ENCODE data around the gene PSME3IP1.
"Not testable (repeated sequence)": the region's sequence is repeated elsewhere in the genome, so short reads cannot be mapped to it uniquely, and the experiment has no call there.

The PSME3IP1 gene

DNA sequence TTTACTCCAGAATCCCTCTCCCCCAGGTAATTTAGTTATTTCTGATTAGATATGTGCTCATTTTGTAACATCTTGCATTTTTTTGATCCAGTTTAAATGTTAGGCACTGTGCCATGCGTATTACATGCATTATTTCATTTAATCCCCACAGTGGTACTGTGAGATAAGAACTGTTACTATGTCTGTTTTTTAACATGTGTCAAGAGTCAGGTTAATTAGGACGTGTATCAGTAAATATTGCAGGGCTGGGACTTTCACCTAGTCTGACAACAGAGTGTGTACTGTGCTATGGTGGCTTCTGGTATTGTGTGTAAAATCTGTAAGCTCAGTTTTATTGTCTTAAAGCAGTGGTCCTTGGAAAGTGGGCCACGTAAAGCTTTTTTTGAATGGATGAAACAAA, 10.9 kb upstream of the PSME3IP1 start:
- no peak for DNase-seq (ENCODE audit: low read depth)

DNA sequence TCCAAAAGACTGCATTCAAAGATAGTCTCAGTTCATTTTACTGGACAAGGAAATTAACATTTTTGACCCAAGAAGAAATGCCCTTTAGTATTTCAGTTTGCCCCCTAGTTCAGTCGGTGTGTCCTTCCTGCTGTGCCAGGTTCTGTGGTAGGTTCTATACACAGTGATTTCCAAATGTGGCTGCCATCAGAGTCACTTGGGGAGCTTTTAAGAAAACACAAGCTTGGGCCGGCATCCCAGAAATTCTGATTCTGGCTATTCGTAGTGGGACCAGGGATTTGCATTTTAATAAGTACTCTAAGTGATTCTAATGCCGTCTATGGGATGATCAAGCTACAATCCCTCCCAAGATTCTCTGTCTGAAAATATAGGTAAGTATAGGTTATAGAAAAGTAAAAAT, 10.4 kb upstream of the PSME3IP1 start:
- no peak for DNase-seq (ENCODE audit: low read depth)

DNA sequence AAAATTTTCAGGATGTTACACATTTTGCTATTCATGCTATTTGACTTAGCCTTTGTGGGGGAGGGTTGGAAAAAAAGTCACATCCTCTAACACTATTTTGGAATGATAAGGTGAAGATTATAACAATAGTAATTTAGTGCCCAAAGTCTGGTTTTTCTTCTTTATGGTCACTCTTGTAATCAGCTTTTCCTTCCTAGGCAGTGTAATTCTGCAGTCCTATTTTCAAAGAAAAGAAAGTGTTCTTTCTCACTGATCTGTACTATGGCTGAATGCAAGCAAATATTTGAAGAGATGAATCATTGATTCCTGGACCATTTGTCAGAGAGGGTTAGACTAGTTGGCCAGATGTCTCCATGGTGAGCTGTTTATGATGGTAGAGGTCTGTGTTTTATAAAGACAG, 8.7 kb upstream of the PSME3IP1 start:
- DNase-seq (ENCODE audit: low read depth) = no peak

DNA sequence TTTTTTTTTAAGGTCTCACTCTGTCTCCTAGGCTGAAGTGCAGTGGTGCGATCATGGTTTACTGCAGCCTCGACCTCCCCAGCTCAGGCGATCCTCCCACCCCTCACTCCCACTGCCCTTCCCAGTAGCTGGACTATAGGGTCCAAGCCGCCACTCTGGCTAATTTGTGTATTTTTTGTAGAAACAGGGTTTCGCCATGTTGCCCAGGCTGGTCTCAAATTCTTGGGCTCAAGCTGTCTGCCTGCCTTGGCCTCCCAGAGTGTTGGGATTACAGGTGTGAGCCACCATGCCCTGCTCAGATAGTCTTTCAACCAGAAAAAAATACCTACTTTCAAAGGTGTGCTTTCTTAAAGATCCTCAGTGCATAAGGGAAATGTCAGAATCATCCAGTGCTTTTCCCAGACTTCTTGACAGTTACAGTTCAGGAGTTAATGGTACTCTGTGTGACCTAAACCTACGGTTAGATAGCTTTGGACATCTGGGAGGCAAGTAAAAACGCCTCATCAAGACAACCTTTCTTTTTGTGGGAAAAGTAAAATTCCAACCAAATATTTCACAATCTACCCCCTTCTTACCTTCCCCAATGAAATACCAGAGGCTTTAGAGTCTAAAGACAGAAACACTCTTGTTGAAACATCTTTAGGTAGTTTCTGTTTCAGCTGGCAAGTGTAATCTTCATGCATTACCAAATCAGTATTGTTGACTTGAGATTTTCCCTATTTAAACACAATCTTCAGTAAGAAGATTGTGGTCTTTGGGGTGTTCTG, 7.1 kb upstream of the PSME3IP1 start:
- DNase-seq (ENCODE audit: low read depth) = no peak

DNA sequence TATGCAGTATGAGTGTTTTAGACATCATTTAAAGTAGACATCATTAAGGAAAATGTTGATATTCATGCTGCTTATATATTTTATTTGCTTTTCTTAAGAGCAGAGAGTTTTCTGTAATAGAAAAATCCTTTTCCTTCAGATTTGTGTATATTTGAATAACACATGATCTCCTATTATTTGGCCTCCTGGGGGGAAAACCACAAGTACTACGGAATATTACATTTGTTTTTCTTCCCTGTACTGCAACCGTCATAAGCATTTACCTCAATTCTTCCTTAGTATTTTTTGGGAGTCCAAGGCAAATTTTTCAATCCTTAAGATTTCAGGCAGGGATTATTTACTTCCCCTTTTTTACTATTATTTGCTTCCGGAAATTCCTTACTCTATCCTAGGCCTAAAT, 6.3 kb upstream of the PSME3IP1 start:
- DNase-seq (ENCODE audit: low read depth) = no peak

DNA sequence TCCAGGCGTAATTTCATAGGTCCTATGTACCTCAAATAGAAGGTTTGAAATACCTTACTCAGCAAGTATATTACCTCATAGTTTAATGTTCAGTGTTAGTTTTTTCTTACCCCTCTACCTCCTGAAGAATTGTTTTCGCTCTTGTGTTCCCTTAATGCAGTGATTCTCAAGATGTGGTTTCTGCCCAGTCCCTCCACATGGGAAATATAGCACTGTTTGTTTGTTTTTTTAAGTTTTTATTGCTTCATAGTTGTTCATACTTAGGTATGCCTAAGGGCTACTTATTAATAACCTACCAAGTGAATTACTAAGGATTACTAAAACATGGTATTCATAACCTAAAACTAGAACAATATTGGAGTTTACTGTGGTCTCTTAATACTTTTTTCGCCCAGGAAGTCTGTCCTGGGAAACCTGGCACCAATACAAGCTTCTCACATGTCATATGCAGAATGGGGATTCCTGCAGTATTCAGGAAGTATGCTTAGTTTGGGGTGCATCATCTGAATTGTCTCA, 5.3 kb upstream of the PSME3IP1 start:
- no peak for DNase-seq (ENCODE audit: low read depth)

DNA sequence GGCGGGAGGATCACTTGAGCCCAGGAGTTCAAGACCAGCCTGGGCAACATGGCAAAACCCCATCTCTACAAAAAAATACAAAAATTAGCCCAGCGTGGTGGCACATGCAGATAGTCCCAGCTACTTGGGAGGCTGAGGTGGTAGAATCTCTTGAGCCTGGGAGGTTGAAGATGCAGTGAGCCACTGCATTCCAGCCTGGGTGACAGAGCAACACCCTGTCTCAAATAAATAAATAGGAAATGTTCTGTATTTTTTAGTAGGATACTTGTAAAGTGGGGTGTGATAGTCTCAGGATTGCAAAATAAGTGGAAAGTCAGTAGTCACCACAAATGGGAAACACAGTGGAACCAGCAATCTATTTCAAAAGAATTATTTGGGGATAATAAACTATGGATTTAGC, 4.3 kb upstream of the PSME3IP1 start:
- DNase-seq (ENCODE audit: low read depth) = no peak

DNA sequence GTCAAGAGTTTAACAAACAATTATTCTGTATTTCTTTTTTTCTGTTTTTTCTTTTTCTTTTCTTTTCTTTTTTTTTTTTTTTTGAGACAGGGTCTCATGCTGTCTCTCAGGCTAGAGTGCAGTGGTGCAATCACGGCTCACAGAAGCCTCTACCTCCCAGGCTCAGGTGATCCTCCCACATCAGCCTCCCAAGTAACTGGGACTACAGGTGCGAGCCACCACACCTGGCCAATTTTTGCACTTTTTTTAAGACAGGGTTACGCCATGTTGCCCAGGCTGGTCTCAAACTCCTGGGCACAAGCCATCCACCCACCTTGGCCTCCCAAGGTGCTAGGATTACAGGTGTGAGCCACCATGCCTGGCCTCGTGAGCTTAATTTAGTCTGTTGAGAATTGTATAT, 3.7 kb upstream of the PSME3IP1 start:
- not testable (repeated sequence) for DNase-seq (ENCODE audit: low read depth)

DNA sequence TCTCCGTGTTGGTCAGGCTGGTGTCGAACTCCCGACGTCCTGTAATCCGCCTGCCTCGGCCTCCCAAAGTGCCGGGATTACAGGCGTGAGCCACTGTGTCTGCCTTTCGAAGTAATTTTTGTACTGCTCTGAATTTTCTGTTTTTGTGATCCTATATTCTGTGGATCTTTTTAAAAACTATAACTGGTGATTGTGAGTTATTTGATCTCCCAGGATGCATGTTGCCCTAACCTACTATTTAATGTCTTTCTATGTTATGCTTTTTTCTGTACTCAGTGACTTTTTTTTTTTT, 2.8 kb upstream of the PSME3IP1 start:
- DNase-seq (ENCODE audit: low read depth) = no peak

DNA sequence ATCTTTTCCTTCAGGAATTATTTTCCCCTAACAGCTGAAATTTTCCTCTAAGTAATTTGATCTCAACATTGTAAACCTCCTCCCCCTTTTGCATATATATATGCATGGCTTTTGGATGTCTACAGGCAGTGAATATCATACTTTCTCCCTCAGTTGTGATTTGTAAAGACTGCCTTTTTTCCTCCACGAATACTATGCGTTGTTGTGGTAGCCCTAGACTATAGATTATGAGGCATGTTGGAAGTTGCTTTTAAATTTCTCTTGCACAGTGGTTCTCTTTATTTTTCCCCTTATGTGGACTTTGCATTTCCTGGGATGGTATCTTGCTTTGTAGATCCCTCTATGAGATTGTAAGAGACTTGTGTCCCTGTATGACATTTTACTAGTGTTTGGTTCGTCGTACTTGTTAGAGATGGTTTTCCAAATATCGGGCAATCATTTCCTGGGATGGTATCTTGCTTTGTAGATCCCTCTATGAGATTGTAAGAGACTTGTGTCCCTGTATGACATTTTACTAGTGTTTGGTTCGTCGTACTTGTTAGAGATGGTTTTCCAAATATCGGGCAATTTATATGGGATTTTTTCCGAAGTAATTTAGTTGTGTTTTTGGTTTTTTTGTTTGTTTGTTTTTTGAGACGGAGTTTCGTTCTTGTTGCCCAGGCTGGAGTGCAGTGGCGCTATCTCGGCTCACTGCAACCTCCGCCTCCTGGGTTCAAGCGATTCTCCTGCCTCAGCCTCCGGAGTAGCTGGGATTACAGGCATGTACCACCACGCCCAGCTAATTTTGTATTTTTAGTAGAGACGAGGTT, 2.3 kb upstream of the PSME3IP1 start:
- DNase-seq (ENCODE audit: low read depth) = not testable (repeated sequence)

DNA sequence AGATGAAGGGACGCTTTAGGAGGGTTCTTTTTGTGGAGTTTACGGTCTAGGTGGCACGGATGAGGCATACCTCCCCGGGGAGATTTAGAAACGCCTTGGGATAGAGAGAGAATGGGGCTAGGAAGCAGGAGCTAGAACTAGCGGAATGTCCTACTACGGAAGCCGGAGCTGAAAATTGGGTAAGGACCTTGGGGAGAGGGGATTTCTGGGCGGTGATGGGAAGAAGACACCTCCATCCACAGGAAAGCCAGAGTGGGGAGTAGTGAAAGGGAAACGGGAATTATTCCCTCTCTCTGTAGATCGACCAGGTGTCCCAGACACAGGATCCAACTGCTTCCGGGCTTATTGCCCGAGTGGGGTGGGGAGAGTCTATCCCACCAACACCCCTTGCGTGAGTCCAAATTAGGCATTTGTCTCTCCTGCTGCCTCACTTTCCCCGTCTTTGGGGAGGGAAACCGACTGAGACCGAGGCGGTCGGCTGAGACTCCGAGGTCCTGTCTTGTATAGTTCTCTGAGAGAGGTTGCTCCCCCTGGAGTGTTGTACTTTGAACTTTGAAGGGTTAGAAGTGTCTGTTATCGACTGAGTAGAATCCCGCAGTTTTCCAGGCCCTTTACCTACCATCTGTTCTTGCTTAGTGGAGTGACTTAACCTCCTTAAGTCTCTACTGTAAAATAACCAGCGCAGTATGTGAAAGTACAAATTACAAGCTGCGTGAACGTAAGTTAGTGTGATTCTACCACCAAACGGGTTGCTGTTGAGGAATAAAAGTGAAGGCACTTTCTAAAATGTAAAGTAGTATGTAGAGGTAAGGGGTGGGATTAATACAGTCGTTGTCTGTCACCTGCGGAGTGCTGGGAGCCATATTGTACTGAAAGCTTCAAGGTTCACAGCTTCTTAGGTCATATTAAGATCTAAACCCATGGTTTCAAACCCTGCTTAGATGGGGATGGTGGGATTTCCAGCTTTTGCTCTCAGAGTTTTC, 1.3 kb upstream of the PSME3IP1 start:
- DNase-seq (ENCODE audit: low read depth) = no peak

DNA sequence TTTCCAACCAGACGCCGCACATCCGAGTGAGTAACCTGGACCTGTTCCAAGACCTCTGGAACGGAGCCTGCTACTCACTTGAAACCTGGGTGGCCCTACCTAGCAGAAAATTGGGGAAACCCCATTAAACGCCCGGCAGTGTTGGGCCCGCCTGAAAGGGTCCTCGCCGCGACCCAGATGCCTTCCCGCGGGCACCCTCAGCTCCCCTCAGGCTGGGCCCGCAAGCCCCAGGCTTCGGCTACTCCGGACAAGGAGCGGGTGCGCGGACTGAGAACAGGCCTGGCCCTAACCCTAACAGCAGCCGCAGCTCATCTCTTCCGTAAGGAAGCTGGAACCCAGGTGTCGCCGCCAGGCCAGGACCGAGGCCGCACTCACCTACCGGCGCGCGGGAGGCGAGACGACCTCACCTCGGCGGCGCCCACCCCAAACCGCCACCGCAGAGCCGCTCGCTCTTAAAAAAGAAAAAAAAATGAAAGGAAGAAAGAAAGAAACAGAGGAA, 344 bp downstream of the PSME3IP1 start:
- DNase-seq (ENCODE audit: low read depth) = peak; percentile 11

DNA sequence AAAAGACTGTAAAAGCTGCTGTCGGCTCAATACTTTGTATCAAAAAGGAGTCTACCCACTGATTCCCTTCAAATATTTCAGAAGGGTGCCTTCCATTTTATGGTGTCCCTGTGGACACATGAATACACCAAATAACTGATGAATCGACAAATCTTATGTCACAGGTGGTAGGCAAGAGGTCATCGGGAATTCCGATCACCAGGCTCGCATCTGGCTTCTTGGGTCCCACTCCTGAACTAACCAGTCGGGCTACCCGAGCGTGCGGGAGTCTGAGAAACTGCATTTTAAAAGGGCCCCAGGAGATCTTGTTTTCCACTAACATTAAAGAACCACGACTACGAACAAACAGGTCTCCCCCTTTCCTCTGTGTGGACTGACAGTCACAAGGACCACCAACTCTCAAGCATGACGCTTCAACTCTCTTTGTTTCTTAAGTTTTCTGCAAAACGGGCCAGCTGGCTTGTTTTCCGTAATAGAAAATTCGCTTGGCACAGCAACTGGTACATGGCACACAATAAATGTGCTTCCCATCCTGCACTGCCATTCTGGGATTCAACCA, 873 bp downstream of the PSME3IP1 start:
- DNase-seq (ENCODE audit: low read depth) = no peak

DNA sequence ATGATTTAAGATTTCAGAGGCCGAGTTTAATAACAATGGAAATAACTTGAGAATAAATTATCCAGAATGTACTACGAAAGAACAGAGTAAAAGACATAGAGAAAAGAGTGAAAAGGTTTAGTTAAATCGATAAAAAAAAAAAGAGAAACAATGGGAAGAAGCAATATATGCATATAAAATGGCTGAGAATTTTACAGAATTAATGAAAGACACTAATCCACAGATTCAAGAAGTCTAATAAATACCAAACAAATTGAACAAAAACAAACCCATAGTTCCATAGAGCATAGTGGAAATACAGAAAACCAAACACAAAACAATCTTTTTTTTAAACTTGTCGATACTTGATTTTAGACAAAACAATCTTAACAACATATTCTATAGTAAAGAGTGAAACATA, 1.7 kb downstream of the PSME3IP1 start:
- DNase-seq (ENCODE audit: low read depth) = no peak

DNA sequence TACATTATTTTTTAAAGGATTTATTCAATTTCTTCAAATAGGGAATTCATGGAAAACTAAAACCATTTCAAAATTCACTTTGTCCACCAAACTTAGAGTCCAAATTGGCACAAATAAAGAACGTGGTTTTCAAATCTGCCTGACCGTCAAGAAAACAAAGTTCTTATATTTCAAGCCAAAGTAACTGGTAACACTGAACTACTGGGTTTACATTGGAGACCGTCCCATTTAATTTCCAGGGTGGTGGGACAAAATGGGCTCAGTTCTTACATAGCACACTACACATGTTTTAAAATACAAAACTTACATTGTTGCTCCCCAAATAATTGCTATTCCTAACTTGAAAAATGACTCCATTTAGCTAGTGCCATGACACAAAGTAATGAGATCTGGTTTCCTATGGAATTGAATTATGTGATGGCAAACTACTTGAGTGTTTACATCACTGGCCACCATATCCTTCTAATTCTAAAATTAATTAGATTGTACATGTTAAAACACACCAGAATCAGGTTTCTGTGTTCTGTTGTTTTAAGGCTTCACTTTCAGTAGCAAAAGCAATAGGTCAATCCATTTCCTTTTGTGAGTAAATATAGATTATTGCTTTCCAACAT, 6.5 kb downstream of the PSME3IP1 start:
- DNase-seq (ENCODE audit: low read depth) = no peak

DNA sequence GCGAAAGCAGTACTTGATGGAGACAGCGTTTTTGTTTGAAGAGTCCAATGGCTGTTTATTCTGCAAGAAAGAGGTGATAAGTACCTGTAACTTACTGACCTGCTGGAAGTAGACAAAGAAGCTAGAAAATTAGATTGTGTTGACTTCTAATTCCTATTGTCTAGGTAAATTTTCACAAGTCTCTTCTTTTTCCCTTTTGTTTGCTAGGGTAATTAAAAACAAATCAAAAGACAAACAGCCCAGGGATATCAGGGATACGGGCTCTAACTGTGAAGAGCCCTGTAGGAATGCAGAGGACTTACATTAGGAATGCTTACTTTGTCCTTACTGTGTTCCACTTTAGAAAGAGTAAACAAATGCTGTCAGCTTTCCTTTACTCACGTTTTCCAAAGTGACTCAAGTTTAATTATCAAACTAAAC, 7.0 kb downstream of the PSME3IP1 start:
- no peak for DNase-seq (ENCODE audit: low read depth)

DNA sequence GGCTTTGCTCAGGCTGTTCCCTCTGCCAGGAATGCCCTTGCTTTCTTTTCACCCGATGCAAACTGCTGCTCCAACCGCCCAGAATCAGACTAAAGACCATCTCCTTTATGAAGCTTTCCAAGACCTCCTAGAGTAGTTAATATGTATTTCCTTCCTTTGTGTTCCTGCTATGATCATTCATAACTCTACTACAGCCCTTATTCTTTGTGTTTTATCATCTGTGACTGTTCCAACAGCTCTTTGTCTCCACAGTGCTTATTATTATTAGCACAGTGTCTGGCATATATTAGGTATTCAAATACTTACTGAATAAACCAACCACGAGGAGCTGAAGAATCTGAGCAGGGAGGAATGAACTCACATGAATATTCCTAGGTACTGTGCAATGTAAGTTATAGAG, 7.6 kb downstream of the PSME3IP1 start:
- DNase-seq (ENCODE audit: low read depth) = no peak

DNA sequence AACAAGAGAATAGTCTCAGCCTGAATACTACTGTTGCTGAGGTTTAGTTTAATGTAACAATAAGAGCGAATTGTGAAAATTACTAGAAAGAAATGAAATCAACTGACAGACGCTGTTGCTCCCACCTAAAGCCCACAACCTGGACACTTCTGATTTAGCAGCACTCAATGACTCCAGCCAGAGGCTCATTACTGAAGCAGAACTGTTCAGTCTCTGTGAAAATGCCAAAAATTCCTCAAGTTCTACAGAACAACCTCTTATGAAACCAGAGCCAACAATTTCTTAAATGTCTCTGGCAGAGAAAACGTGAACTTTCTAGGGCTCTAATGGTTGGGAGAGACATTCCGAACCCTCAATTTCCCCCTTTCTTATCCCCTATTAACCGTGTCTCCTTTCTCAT, 9.9 kb downstream of the PSME3IP1 start:
- no peak for DNase-seq (ENCODE audit: low read depth)

DNA sequence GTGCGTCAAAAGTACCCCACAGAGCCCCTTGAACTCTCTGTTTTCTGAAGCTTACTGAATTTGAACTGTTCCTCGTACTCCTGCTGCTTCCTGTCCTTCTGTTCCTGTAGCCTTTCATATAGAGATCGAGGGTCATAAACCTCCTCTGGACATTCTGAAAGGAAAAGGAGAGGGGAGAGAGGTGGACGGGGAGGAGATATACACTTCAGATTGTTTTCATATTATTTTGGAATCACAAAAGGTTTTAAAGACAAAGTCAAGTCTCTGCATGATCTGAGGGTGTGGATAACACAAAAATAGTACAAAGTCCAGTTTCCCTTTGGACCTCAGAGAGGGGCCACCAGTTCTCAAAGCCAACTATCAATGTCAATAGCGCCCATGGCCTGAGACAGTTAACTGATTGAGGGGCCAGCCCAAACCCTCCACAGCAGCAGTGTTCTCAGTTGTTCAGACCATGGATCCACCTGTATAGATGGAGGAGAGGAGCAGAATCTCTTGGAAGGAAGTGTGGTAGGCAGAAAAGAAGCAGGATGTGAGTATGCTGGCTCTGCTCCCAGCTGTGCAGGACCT, 13.0 kb downstream of the PSME3IP1 start:
- no peak for DNase-seq (ENCODE audit: low read depth)

DNA sequence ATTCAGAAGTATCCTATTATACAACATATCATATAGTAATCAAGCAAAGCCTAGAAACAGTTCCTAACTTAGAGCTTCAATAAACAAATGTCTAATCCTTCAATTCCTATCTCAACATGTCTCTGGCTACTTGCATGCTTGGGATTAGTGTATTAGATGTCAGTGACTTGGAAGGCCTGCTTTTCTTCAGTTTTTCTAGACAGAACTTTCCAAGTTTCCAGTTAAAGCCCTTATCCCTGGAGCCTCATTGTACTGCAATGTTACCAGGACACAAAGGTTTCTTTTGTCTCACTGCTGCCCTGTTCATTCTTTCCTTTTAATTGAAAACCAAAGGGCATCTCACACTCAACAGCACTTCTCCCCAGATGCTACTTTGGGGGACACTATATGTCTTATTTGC, 16.5 kb downstream of the PSME3IP1 start:
- no peak for DNase-seq (ENCODE audit: low read depth)

DNA sequence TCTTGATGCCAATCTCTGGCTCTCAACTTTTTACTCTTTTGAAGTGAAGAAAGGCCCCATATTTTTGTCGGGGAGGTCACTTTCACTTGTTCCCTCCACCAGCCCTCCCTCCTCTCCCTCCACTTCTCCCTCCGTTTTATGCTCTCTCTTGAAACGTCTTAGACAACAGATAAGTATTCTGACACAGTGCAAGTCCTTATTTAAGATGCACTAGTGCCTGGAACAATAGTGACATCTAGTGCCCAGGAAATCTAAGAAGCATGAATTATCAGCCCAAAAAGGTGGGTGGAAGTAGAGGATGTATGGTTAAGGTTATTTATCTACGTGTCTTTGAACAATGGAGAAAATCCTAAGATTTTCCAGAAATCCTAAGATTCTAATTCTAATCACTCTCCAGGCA, 17.9 kb downstream of the PSME3IP1 start:
- DNase-seq (ENCODE audit: low read depth) = no peak

Measured in stimulated activated CD8-positive, alpha-beta memory T cell treated with anti-CD3 and anti-CD28 coated beads, Interleukin-15, amount 100 ng/mL, for 1 hour (primary cell).